Stomach (tissue), 9 donors: ENCODE data around the gene PIN1. TPM values are rescaled to one million over a fixed set of nuclear protein-coding genes. Genes with fewer than 3 reads are reported as not detected.

Experiments
- DNase-seq, 2 donors: peaks; one replicate each; pipeline versions ENCODE4 v3.0.0 to v3.0.0-alpha.2; 2013 to 2019
- H3K27ac ChIP-seq, 5 donors: fragments of 200-600 bp in 4 of 5; sonication (generic) in 4 of 5; one replicate each; pipeline ENCODE4 v1.5.1; 2013 to 2019; ENCODE audit warnings: mild to moderate bottlenecking in 1 of 5, moderate library complexity in 1 of 5
- H3K27me3 ChIP-seq, 3 donors: fragments of 200-600 bp; sonication (generic); one replicate each; pipeline ENCODE4 v1.5.1; 2017 to 2019; ENCODE audit warnings: mixed run types in 1 of 3
- H3K36me3 ChIP-seq, 4 donors: fragments of 200-600 bp; sonication (generic); 1 replicate in 3 of 4; 2 replicates in 1 of 4; pipeline ENCODE4 v1.5.1; 2016 to 2019
- H3K4me1 ChIP-seq, 4 donors: fragments of 200-600 bp; sonication (generic); one replicate each; pipeline ENCODE4 v1.5.1; 2016 to 2019
- H3K4me3 ChIP-seq, 4 donors: fragments of 200-600 bp; sonication (generic) in 3 of 4; one replicate each; pipeline ENCODE4 v1.5.1; 2016 to 2019; ENCODE audit warnings: mild to moderate bottlenecking in 1 of 4
- H3K9me3 ChIP-seq, 4 donors: fragments of 200-600 bp; sonication (generic); one replicate each; pipeline ENCODE4 v1.5.1; 2016 to 2019
- CTCF ChIP-seq, 7 experiments: fragments of 450-650 bp in 4 of 7; fragments of 200-600 bp in 3 of 7; sonication (generic) in 3 of 7; IDR thresholded peaks; one replicate each; pipeline ENCODE4 v1.5.1; 2016 to 2019; ENCODE audit warnings: antibody characterized with exemption in 7 of 7, control low read depth in 2 of 7, mild to moderate bottlenecking in 1 of 7
- EP300 ChIP-seq: sonication (generic); formaldehyde crosslinking; IDR thresholded peaks from one replicate; pipeline ENCODE4 v1.6.1; 2017; ENCODE audit warnings: antibody characterized with exemption
- POLR2A ChIP-seq, 4 donors: fragments of 450-650 bp; IDR thresholded peaks; one replicate each; pipeline ENCODE4 v1.6.1; 2016; ENCODE audit warnings: antibody characterized with exemption in 4 of 4, control low read depth in 2 of 4, mild to moderate bottlenecking in 1 of 4, moderate library complexity in 1 of 4
- POLR2AphosphoS5 ChIP-seq, 3 donors: sonication (generic); formaldehyde crosslinking; IDR thresholded peaks; one replicate each; pipeline ENCODE4 v1.6.1; 2016; ENCODE audit warnings: antibody characterized with exemption in 3 of 3
- WGBS, 5 donors: extraction: QIAGEN DNeasy Blood & Tissue Kit in 3 of 5; methylation state at CpG; one replicate each; pipeline versions ENCODE4 v1.1.5 to v1.1.7; 2013 to 2018; 5-methylcytosine and 5-hydroxymethylcytosine counted together
- intact Hi-C: fragments of 100-400 bp; cut with DNase I; formaldehyde crosslinking; loops from one replicate; pipeline ENCODE4 v1.15.1; 2023; ENCODE audit warnings: low total_unique reads
- polyA plus RNA-seq, 3 donors: library from polyadenylated mRNA; stranded (reverse); fragments of 200-250 nt; gene quantifications; one replicate each; pipeline ENCODE4 v1.2.3, GENCODE V29; 2013
- total RNA-seq, 5 donors: library from RNA; depleted of rRNA; stranded (reverse); fragments of >200 nt; gene quantifications; one replicate each; pipeline versions ENCODE4 v1.1.0 to v1.2.3, GENCODE V29; 2014 to 2016
- donor health status: healthy with polysubstance abuse.
- donor health status: Bipolar disorder and iron deficiency.
- donor health status: healthy.

Gene PIN1
- total and polyA plus RNA-seq, 8 donors: 24.2 to 105 (median 82.8) TPM

- DNase-seq: no peak
Observed at GRCh38 chr19:9799162-9799561, 36.0 kb upstream of the PIN1 start.

GRCh38 chr19:9801976-9802375, 33.1 kb upstream of the PIN1 start:
- WGBS, 5 donors: 91 to 97% (median 94%) methylated on average over 10 of the region's 10 CpGs
- Histone ChIP-seq H3K4me3 (no peak overlapping the region), H3K27me3 (no peaks in the 10 kb centered on the region), H3K9me3 (no peaks in the 10 kb centered on the region), H3K4me1 (no peaks in the 10 kb centered on the region), H3K27ac (no peak overlapping the region), H3K36me3 (peaks cover 0 to 16% (median 12%) of the 10 kb centered on the region in 4 donors)
- intact Hi-C loops: no loop called here
- DNase-seq: no peak
- TF ChIP-seq EP300 (no peak), CTCF (IDR thresholded peaks at IDR 0.05) (no peak), POLR2AphosphoS5 (IDR thresholded peaks at IDR 0.05) (no peak), POLR2A (IDR thresholded peaks at IDR 0.05) (no peak)

More at GRCh38 chr19:9799162-9799561, 36.0 kb upstream of the PIN1 start:
- TF ChIP-seq EP300 (no peak), CTCF (IDR thresholded peaks at IDR 0.05) (no peak), POLR2AphosphoS5 (IDR thresholded peaks at IDR 0.05) (no peak), POLR2A (IDR thresholded peaks at IDR 0.05) (no peak)
- peaks cover 0 to 9% (median 0%) of the 10 kb centered on the region in 4 donors for H3K4me1 ChIP-seq
- no peak overlapping the region for H3K27ac ChIP-seq
- intact Hi-C loops: loop anchor here (5.0 to 10.0 kb wide), 3 partner anchors 172 to 594 kb away; partner anchors contain the start of gene ZNF121
- H3K9me3 ChIP-seq: no peaks in the 10 kb centered on the region
- H3K36me3 ChIP-seq: peaks cover 0 to 3% (median 0%) of the 10 kb centered on the region in 4 donors
- no peak overlapping the region for H3K4me3 ChIP-seq
- no peaks in the 10 kb centered on the region for H3K27me3 ChIP-seq

- Histone ChIP-seq H3K9me3 (no peaks in the 10 kb centered on the region), H3K27ac (no peak overlapping the region), H3K4me1 (no peaks in the 10 kb centered on the region), H3K36me3 (peaks cover 28 to 62% (median 58%) of the 10 kb centered on the region in 4 donors), H3K27me3 (no peaks in the 10 kb centered on the region), H3K4me3 (no peak overlapping the region)
- no peak for DNase-seq
- TF ChIP-seq EP300: no peak
- no peak for TF ChIP-seq POLR2A (IDR thresholded peaks at IDR 0.05)
- no peak for TF ChIP-seq POLR2AphosphoS5 (IDR thresholded peaks at IDR 0.05)
- TF ChIP-seq CTCF (IDR thresholded peaks at IDR 0.05): no peak
- WGBS, 5 donors: 89 to 100% (median 92%) methylated on average over 3 of the region's 3 CpGs
- intact Hi-C loops: no loop called here
Observed at GRCh38 chr19:9806803-9807202, 28.3 kb upstream of the PIN1 start.

- Histone ChIP-seq H3K27me3 (no peaks in the 10 kb centered on the region), H3K4me1 (no peaks in the 10 kb centered on the region), H3K27ac (no peak overlapping the region), H3K9me3 (no peaks in the 10 kb centered on the region), H3K36me3 (peaks cover 35 to 78% (median 76%) of the 10 kb centered on the region in 4 donors), H3K4me3 (no peak overlapping the region)
- DNase-seq: no peak
- TF ChIP-seq CTCF (IDR thresholded peaks at IDR 0.05) (no peak), EP300 (no peak), POLR2A (IDR thresholded peaks at IDR 0.05) (no peak), POLR2AphosphoS5 (IDR thresholded peaks at IDR 0.05) (no peak)
- 88 to 98% (median 91%) methylated on average over 11 of the region's 11 CpGs for WGBS, 5 donors
- intact Hi-C loops: no loop called here
Observed at GRCh38 chr19:9808855-9809824, 26.0 kb upstream of the PIN1 start.
